Pancreas (tissue), 10 donors: ENCODE results near the gene SERPINE2. TPM values are rescaled to one million over a fixed set of nuclear protein-coding genes. Genes with fewer than 3 reads are reported as not detected.

Experiments
- ATAC-seq, 4 donors: fragments of 200-7000 bp; cut with Tn5 transposase; one replicate each; pipeline versions ENCODE4 v1.8.0 to v1.9.1; 2020; ENCODE audit warnings: mild to moderate bottlenecking in 4 of 4, moderate library complexity in 4 of 4
- DNase-seq, 6 donors: peaks; one replicate each; pipeline ENCODE4 v3.0.0-alpha.2; 2020
- FAIRE-seq: peaks from 2 replicates; lab custom pipeline; 2012; peaks lifted over from hg19 to GRCh38; lab: Jason Lieb, UNC
- H3K27ac ChIP-seq, 4 donors: fragments of 200-600 bp; sonication (generic); 1 replicate in 3 of 4; 2 replicates in 1 of 4; pipeline versions ENCODE4 v1.5.0 to v1.8.0; 2020
- H3K27me3 ChIP-seq, 4 donors: fragments of 200-600 bp; one replicate each; pipeline ENCODE4 v1.8.0; 2021
- H3K36me3 ChIP-seq, 3 donors: fragments of 200-600 bp; sonication (generic) in 1 of 3; one replicate each; pipeline versions ENCODE4 v1.5.0 to v1.8.0; 2020 to 2021
- H3K4me1 ChIP-seq, 3 donors: fragments of 200-600 bp; one replicate each; pipeline ENCODE4 v1.8.0; 2021
- H3K4me3 ChIP-seq, 4 donors: fragments of 200-600 bp; sonication (generic) in 2 of 4; one replicate each; pipeline versions ENCODE4 v1.5.0 to v1.8.0; 2020 to 2021
- H3K9me3 ChIP-seq, 4 donors: fragments of 200-600 bp; one replicate each; pipeline ENCODE4 v1.8.0; 2021
- WGBS, 2 donors: extraction: QIAGEN DNeasy Blood & Tissue Kit; methylation state at CpG; one replicate each; pipeline ENCODE4 v1.1.7; 2013; 5-methylcytosine and 5-hydroxymethylcytosine counted together
- intact Hi-C, 3 donors: fragments of 100-400 bp; cut with DNase I; formaldehyde crosslinking; loops; one replicate each; pipeline versions ENCODE4 v1.11.1 to v1.14.2; 2022
- polyA plus RNA-seq, 2 donors: library from polyadenylated mRNA; stranded (reverse); fragments of 200-250 nt; gene quantifications; one replicate each; pipeline ENCODE4 v1.2.3, GENCODE V29; 2013
- total RNA-seq, 6 donors: library from RNA; stranded (reverse); fragmentation: NEBNext Ultra II Directional in 4 of 6; extraction: Animal tissue kit (Norgen Biotek cat#: 25700) in 4 of 6; gene quantifications; one replicate each; pipeline versions ENCODE4 v1.2.1 to v1.2.4, GENCODE V29; 2021 to 2023
- TF ChIP-seq, protein P1 (sequence below), 4 donors: fragments of 200-600 bp; sonication (generic) in 3 of 4; IDR thresholded peaks; one replicate each; pipeline versions ENCODE4 v1.5.0 to v1.8.0; 2021; ENCODE audit warnings: antibody characterized with exemption in 4 of 4
- donor health status: healthy with polysubstance abuse.
- donor health status: DM: no; HTN: no; CAD: no; lungs with moderate emphysema.
- donor health status: DM: no; HTN: no; CAD: no.
- donor health status: control.
- donor health status: control.
- donor health status: Bipolar disorder and iron deficiency.
- donor health status: DM: yes; HTN: yes; CAD: no.
- donor health status: DM: no; HTN: no; CAD: no.
- donor health status: DM: no; HTN: no; CAD: no.
- donor health status: DM: yes; HTN: yes; CAD: no.

The SERPINE2 gene
- total and polyA plus RNA-seq, 8 donors = 1.0 to 14.8 (median 2.8) TPM

DNA sequence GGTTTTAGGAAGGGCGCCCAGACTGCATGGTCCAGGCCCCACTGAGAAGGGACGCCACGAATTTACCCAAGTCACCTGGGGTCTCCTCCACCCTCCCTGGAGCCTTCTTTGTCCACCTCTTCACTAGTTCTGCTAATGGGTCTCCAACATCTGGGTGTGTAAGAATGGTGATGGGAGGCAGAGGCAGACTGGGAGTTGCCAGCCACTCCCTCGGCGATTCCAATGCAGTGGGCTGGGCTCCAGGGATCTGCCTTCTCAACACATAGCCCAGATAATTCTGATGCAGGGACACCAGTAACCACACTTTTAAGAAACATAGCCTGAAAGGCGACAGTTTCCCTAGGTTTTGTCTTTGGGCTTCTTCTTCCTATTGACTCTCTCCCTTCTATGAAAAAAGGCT lies 42.7 kb downstream of the SERPINE2 start:
- TF ChIP-seq, protein P1, sequence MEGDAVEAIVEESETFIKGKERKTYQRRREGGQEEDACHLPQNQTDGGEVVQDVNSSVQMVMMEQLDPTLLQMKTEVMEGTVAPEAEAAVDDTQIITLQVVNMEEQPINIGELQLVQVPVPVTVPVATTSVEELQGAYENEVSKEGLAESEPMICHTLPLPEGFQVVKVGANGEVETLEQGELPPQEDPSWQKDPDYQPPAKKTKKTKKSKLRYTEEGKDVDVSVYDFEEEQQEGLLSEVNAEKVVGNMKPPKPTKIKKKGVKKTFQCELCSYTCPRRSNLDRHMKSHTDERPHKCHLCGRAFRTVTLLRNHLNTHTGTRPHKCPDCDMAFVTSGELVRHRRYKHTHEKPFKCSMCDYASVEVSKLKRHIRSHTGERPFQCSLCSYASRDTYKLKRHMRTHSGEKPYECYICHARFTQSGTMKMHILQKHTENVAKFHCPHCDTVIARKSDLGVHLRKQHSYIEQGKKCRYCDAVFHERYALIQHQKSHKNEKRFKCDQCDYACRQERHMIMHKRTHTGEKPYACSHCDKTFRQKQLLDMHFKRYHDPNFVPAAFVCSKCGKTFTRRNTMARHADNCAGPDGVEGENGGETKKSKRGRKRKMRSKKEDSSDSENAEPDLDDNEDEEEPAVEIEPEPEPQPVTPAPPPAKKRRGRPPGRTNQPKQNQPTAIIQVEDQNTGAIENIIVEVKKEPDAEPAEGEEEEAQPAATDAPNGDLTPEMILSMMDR (IDR thresholded peaks at IDR 0.05) = no peak
- Histone ChIP-seq H3K27me3 (no peaks in the 10 kb centered on the region), H3K9me3 (no peaks in the 10 kb centered on the region), H3K36me3 (no peaks in the 10 kb centered on the region), H3K4me3 (no peak overlapping the region), H3K27ac (no peak overlapping the region), H3K4me1 (peaks cover 0 to 4% (median 0%) of the 10 kb centered on the region in 3 donors)
- FAIRE-seq (no peak), DNase-seq (no peak), ATAC-seq (no peak)
- 86 to 91% methylated on average over 6 of the region's 6 CpGs for WGBS, 2 donors
- intact Hi-C loops = no loop called here

DNA sequence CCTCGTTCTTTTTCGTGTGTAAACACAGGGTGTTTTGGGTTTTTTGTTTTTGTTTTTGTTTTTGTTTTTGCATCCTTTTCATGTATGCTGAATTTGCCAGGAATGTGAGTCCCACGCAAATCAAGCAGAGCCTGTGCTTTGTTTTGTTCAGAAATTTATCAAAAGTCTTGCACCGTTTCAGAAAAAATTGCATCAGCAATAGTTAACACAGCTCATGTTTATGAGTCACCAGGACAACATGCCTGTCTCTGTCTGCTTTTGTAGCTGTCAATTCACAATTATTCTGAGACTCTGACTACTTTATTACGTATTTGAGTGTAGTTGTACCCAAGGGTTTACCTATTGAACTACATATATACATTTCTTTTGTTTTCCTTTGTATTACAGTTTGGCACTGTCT lies 43.5 kb downstream of the SERPINE2 start:
- Histone ChIP-seq H3K9me3 (no peaks in the 10 kb centered on the region), H3K27me3 (no peaks in the 10 kb centered on the region), H3K27ac (no peak overlapping the region), H3K36me3 (no peaks in the 10 kb centered on the region), H3K4me1 (peaks cover 0 to 4% (median 0%) of the 10 kb centered on the region in 3 donors), H3K4me3 (no peak overlapping the region)
- intact Hi-C loops = no loop called here
- TF ChIP-seq, protein P1 (IDR thresholded peaks at IDR 0.05) = no peak
- WGBS, 2 donors = 65 to 69% methylated on average over 5 of the region's 5 CpGs
- FAIRE-seq (no peak), DNase-seq (no peak), ATAC-seq (no peak)

DNA sequence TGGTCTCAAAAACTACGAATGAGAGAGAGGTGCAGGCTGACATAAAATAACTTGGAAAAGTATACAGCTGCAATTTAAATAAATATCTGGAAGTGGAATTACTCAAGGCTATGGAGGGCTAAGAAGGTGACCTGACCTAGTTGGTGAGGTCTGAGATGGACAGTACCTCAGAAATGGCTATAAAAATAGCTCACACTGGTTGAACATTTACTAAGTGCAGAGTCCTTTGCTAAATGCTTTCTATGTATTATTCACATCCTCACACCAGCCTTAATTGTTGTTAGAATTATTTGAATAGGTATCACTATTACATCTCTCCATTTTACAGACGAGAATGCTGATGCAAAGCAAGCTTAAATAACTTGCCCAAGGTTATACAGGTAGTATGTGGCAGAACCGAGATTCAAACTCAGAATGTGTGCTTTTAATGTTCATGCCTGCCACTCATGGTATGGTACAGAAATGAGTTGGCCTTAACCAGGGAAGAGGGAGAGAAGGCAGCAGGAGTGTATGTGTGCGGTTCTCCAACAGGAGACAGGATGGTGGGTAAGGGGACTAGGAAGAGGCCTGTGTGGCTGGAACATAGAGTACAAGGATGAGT lies 44.4 kb downstream of the SERPINE2 start:
- H3K4me1 ChIP-seq = peaks cover 0 to 4% (median 0%) of the 10 kb centered on the region in 3 donors
- no peak for ATAC-seq
- H3K9me3 ChIP-seq = no peaks in the 10 kb centered on the region
- H3K27ac ChIP-seq = no peak overlapping the region
- no peak for FAIRE-seq
- intact Hi-C loops = loop anchor here in 2 of 3 donors (5.0 kb wide), 1 partner anchor 288 kb away; no protein-coding TSS in a partner anchor
- TF ChIP-seq, protein P1 (IDR thresholded peaks at IDR 0.05) = no peak
- no peaks in the 10 kb centered on the region for H3K27me3 ChIP-seq
- WGBS, 2 donors = 73 to 75% methylated on average over 4 of the region's 4 CpGs
- no peak for DNase-seq
- no peak overlapping the region for H3K4me3 ChIP-seq
- H3K36me3 ChIP-seq = no peaks in the 10 kb centered on the region

DNA sequence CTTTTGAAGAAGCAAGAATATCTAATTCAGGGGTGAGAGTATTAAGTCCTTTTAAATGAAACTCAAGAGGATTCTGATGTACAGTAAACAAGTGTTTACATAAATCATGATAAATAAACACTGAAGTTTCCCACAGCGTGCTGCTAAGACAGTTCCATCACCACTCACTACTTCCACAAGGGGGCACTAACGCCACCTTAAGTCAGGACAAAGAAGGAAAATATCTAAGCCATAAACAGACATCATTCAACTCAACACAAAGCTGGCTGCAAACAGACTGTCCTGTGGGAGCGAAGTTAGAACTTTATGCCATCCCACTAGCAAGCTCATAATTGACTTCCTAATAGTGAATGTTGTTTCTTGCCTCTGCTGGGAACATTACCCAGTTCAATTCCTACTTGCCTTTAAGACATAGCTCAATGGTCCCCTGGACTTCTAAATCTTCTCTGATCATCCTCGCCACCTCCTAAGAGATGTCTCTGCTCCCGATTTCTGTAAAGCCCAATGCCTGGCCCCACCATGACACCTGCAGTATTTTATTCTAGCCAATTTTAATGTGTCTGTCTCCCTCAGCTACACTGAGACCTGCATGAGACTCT lies 45.4 kb downstream of the SERPINE2 start:
- Histone ChIP-seq H3K4me1 (no peaks in the 10 kb centered on the region), H3K9me3 (no peaks in the 10 kb centered on the region), H3K27ac (no peak overlapping the region), H3K27me3 (no peaks in the 10 kb centered on the region), H3K36me3 (no peaks in the 10 kb centered on the region), H3K4me3 (no peak overlapping the region)
- DNase-seq = peak in 4 of 6 donors; percentile 28 to 65 (median 40)
- peak; percentile 92 for FAIRE-seq
- peak; percentile 81 to 91 (median 86) for ATAC-seq
- intact Hi-C loops = loop anchor here in 2 of 3 donors (5.0 kb wide), 1 partner anchor 289 kb away; no protein-coding TSS in a partner anchor
- TF ChIP-seq, protein P1 (IDR thresholded peaks at IDR 0.05) = peak; percentile 72 to 75 (median 74)
- 25 to 26% methylated on average over 5 of the region's 5 CpGs for WGBS, 2 donors

DNA sequence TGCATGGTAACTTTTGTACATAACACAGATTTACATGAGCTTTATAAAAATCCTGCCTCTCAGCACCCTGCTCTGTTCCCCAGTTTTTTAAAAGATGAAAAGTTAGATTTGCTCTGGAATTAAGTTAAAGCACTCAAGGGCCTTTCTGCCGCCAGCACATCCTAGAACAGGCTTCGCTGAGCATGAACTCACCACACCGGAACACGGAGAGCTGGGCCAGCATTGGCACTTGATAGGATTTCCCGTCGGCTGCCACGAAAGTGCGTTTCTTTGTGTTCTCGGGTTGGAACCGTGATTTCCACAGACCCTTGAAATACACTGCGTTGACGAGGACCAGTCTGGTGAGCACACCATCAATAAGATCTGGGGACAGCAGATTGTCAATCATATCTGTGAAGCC lies 47.5 kb downstream of the SERPINE2 start:
- no peak for FAIRE-seq
- 85 to 89% methylated on average over 12 of the region's 12 CpGs for WGBS, 2 donors
- Histone ChIP-seq H3K36me3 (no peaks in the 10 kb centered on the region), H3K4me1 (no peaks in the 10 kb centered on the region), H3K9me3 (no peaks in the 10 kb centered on the region), H3K27me3 (no peaks in the 10 kb centered on the region), H3K4me3 (no peak overlapping the region), H3K27ac (no peak overlapping the region)
- intact Hi-C loops = loop anchor here in 2 of 3 donors (5.0 kb wide), 1 partner anchor 291 kb away; no protein-coding TSS in a partner anchor
- DNase-seq = no peak
- no peak for ATAC-seq
- TF ChIP-seq, protein P1 (IDR thresholded peaks at IDR 0.05) = no peak
